B cell (primary cell): ENCODE results near the gene HS6ST3. TPM values are rescaled to one million over a fixed set of nuclear protein-coding genes. Genes with fewer than 3 reads are reported as not detected.
"Not testable (repeated sequence)": the region's sequence is repeated elsewhere in the genome, so short reads cannot be mapped to it uniquely, and the experiment has no call there.

Experiments
- ATAC-seq: fragments of 200-7000 bp; cut with Tn5 transposase; one replicate; pipeline ENCODE4 v1.10.0; 2021; ENCODE audit warnings: low read depth, mild to moderate bottlenecking, moderate number of reproducible peaks, moderate library complexity
- CTCF ChIA-PET: fragments of 350-600 bp; sonication (Branson Sonifier 250); formaldehyde crosslinking; loops from one replicate; lab custom pipeline; 2021; ENCODE audit warnings: antibody characterized with exemption, inconsistent platforms; lab: Charles Lee
- POLR2A ChIA-PET: fragments of 350-600 bp; sonication (Branson Sonifier 250); formaldehyde crosslinking; loops from one replicate; lab custom pipeline; 2021; ENCODE audit warnings: antibody characterized with exemption; lab: Charles Lee
- DNase-seq: peaks from one replicate; pipeline ENCODE4 v3.0.0; 2013
- H2AFZ ChIP-seq: 2 replicates; pipeline ENCODE4 v1.6.1; 2012; ENCODE audit warnings: mild to moderate bottlenecking, low read depth, low read length; ENCODE audit not compliant: insufficient read depth, poor library complexity, severe bottlenecking
- H3K27ac ChIP-seq, 2 donors: 1 replicate in 1 of 2; 2 replicates in 1 of 2; pipeline ENCODE4 v1.5.1; 2012 to 2013; ENCODE audit warnings: low read length in 2 of 2, mild to moderate bottlenecking in 2 of 2, moderate library complexity in 1 of 2
- H3K27me3 ChIP-seq, 4 experiments: fragments of 200-600 bp in 1 of 4; sonication (generic) in 1 of 4; replicated peaks in 1 of 4; 1 replicate in 2 of 4; 2 replicates in 2 of 4; pipeline versions ENCODE4 v1.6.1 to v1.7.0; 2013 to 2016; ENCODE audit warnings: low read length in 3 of 4, mild to moderate bottlenecking in 2 of 4, mixed read lengths in 1 of 4, moderate library complexity in 1 of 4; ENCODE audit not compliant: insufficient read depth in 4 of 4, control insufficient read depth in 3 of 4; ENCODE audit errors: control extremely low read depth in 1 of 4
- H3K36me3 ChIP-seq, 2 experiments: replicated peaks in 1 of 2; 1 replicate in 1 of 2; 2 replicates in 1 of 2; pipeline versions ENCODE4 v1.6.1 to v1.7.1; 2013; ENCODE audit warnings: low read length in 1 of 2; ENCODE audit not compliant: insufficient read depth in 2 of 2, control insufficient read depth in 1 of 2; ENCODE audit errors: control extremely low read depth in 1 of 2, extremely low read depth in 1 of 2
- H3K4me1 ChIP-seq, 2 donors: fragments of 200-600 bp in 1 of 2; sonication (generic) in 1 of 2; 1 replicate in 1 of 2; 2 replicates in 1 of 2; pipeline versions ENCODE4 v1.5.1 to v1.6.1; 2013 to 2017; ENCODE audit warnings: low read length in 2 of 2; ENCODE audit not compliant: control insufficient read depth in 2 of 2, insufficient read depth in 2 of 2
- H3K4me2 ChIP-seq: replicated peaks from 2 replicates; pipeline ENCODE3; 2012; ENCODE audit warnings: mild to moderate bottlenecking, low read depth, low read length; ENCODE audit not compliant: poor library complexity, severe bottlenecking
- H3K4me3 ChIP-seq, 5 experiments: fragments of 200-600 bp in 1 of 5; sonication (generic) in 1 of 5; 1 replicate in 3 of 5; 2 replicates in 2 of 5; pipeline versions ENCODE4 v1.5.1 to v1.7.0; 2011 to 2016; ENCODE audit warnings: low read length in 4 of 5, mild to moderate bottlenecking in 4 of 5, low read depth in 2 of 5, control low read depth in 1 of 5, moderate library complexity in 1 of 5; ENCODE audit not compliant: insufficient read depth in 1 of 5; ENCODE audit errors: control extremely low read depth in 1 of 5, extremely low read depth in 1 of 5
- H3K79me2 ChIP-seq: fragments of 200-600 bp; sonication (generic); one replicate; pipeline ENCODE4 v1.6.0; 2016; ENCODE audit warnings: low read length; ENCODE audit not compliant: control insufficient read depth, insufficient read depth
- H3K9ac ChIP-seq: fragments of 200-600 bp; sonication (generic); 2 replicates; pipeline ENCODE4 v1.6.1; 2017; ENCODE audit warnings: mild to moderate bottlenecking, low read length, moderate library complexity
- H3K9me3 ChIP-seq, 3 donors: one replicate each; pipeline versions ENCODE4 v1.6.1 to v1.7.1; 2013; ENCODE audit warnings: low read length in 2 of 3; ENCODE audit not compliant: control insufficient read depth in 2 of 3, insufficient read depth in 1 of 3; ENCODE audit errors: control extremely low read depth in 1 of 3
- H4K20me1 ChIP-seq: 2 replicates; pipeline ENCODE4 v1.6.0; 2012; ENCODE audit warnings: mild to moderate bottlenecking, low read length; ENCODE audit not compliant: insufficient read depth, control insufficient read depth, poor library complexity, severe bottlenecking
- H3K27ac Mint-ChIP-seq: one replicate; pipeline ENCODE4 v1.8.0; 2021; ENCODE audit warnings: mixed read lengths
- H3K27me3 Mint-ChIP-seq: one replicate; pipeline ENCODE4 v1.8.0; 2021; ENCODE audit warnings: mixed read lengths
- H3K4me1 Mint-ChIP-seq: one replicate; pipeline ENCODE4 v1.8.0; 2021; ENCODE audit warnings: mixed read lengths
- H3K4me3 Mint-ChIP-seq: one replicate; pipeline ENCODE4 v1.8.0; 2021; ENCODE audit warnings: mixed read lengths
- H3K9me3 Mint-ChIP-seq: one replicate; pipeline ENCODE4 v1.8.0; 2022; ENCODE audit warnings: mixed read lengths; ENCODE audit not compliant: insufficient read depth
- CTCF ChIP-seq: fragments of 200-600 bp; IDR thresholded peaks from one replicate; pipeline ENCODE4 v1.8.0; 2022; ENCODE audit warnings: antibody characterized with exemption, mild to moderate bottlenecking
- WGBS: methylation state at CpG from one replicate; pipeline ENCODE4 v1.1.5; 2013; ENCODE audit warnings: missing lambda C conversion rate; ENCODE audit not compliant: insufficient coverage; 5-methylcytosine and 5-hydroxymethylcytosine counted together
- intact Hi-C: fragments of 100-400 bp; cut with micrococcal nuclease; formaldehyde crosslinking; loops from one replicate; pipeline ENCODE4 v1.10.0; 2022
- polyA plus RNA-seq: library from polyadenylated mRNA; depleted of rRNA; stranded (reverse); fragments of >200 nt; gene quantifications from 2 replicates; pipeline ENCODE4 v1.2.3, GENCODE V29; 2012
- total RNA-seq, 2 donors: library from RNA; stranded (reverse); fragments of 120-200 nt in 1 of 2; gene quantifications; 1 replicate in 1 of 2; 2 replicates in 1 of 2; pipeline versions ENCODE4 v1.2.3 to v1.2.4, GENCODE V29; 2013 to 2022

The HS6ST3 gene
- total and polyA plus RNA-seq, 2 donors (not counting 1 experiment from before 2014, with no cell fraction given) = not detected

GRCh38 chr13:96778302-96778701 is 688.4 kb downstream of the HS6ST3 start:
- H3K4me1 Mint-ChIP-seq, H3K79me2 ChIP-seq, H2AFZ ChIP-seq, intact Hi-C loops, H3K27me3 Mint-ChIP-seq, POLR2A ChIA-PET, H3K9me3 ChIP-seq, H3K4me3 Mint-ChIP-seq, H3K4me1 ChIP-seq, H3K9ac ChIP-seq, CTCF ChIA-PET, H3K27ac ChIP-seq, H3K9me3 Mint-ChIP-seq, ATAC-seq, H3K4me3 ChIP-seq, H3K27ac Mint-ChIP-seq, H3K27me3 ChIP-seq, H3K4me2 ChIP-seq, DNase-seq, H3K36me3 ChIP-seq, H4K20me1 ChIP-seq: not testable (repeated sequence)
- WGBS = no CpG with 5 or more reads among the region's 3 CpGs

GRCh38 chr13:96779691-96780090 is 689.8 kb downstream of the HS6ST3 start:
- no peaks in the 10 kb centered on the region for H3K79me2 ChIP-seq
- no peak overlapping the region for H3K4me3 Mint-ChIP-seq
- no peak overlapping the region for H3K27ac Mint-ChIP-seq
- intact Hi-C loops = no loop called here
- H3K27ac ChIP-seq = no peak overlapping the region
- no peaks in the 10 kb centered on the region for H3K4me1 ChIP-seq
- H3K9ac ChIP-seq = no peak overlapping the region
- H2AFZ ChIP-seq = no peak overlapping the region
- H3K27me3 Mint-ChIP-seq = no peaks in the 10 kb centered on the region
- no peaks in the 10 kb centered on the region for H3K9me3 ChIP-seq
- no peak overlapping the region for H3K4me2 ChIP-seq
- DNase-seq (no peak), ATAC-seq (no peak)
- POLR2A ChIA-PET = no interaction called here
- TF ChIP-seq CTCF = no peak
- H3K4me1 Mint-ChIP-seq = no peaks in the 10 kb centered on the region
- CTCF ChIA-PET = no interaction called here
- H4K20me1 ChIP-seq = no peaks in the 10 kb centered on the region
- no peak overlapping the region for H3K4me3 ChIP-seq
- H3K9me3 Mint-ChIP-seq = peaks cover 7% of the 10 kb centered on the region
- H3K36me3 ChIP-seq = no peaks in the 10 kb centered on the region
- no peaks in the 10 kb centered on the region for H3K27me3 ChIP-seq
